Cardiac septum (tissue), 1 donor: Measurements from ENCODE around the gene GALNTL6. TPM values are rescaled to one million over a fixed set of nuclear protein-coding genes. Genes with fewer than 3 reads are reported as not detected.

Experiments used
- DNase-seq: peaks from one replicate; pipeline ENCODE4 v3.0.0-alpha.2; 2020; ENCODE audit warnings: low spot score
- intact Hi-C: fragments of 100-400 bp; cut with DNase I; formaldehyde crosslinking; loops from one replicate; pipeline ENCODE4 v1.14.0; 2022
- long read RNA-seq: library from polyadenylated mRNA; unstranded; transcript quantifications from one replicate; pipeline ENCODE4 v2.0.0, GENCODE V29; 2021
- total RNA-seq: library from RNA; stranded (reverse); fragmentation: NEBNext Ultra II Directional; extraction: Animal tissue kit (Norgen Biotek cat#: 25700); gene quantifications from one replicate; pipeline ENCODE4 v1.2.1, GENCODE V29; 2021
- donor health status: DM: no; HTN: no; CAD: no.

The GALNTL6 gene
- not detected for total RNA-seq
- long read RNA-seq: 0 reads

- no peak for DNase-seq
- intact Hi-C loops: no loop called here
These were observed at the start of gene GALNTL6 for GRCh38 chr4:171812665-171813525. Gene GALNTL6, plus strand, starts transcription at chr4:171813404.

- no peak for DNase-seq
- intact Hi-C loops: no loop called here
These were observed 47.7 kb upstream of the GALNTL6 start for GRCh38 chr4:171765514-171765913.

- intact Hi-C loops: no loop called here
- DNase-seq: no peak
These were observed 38.5 kb upstream of the GALNTL6 start for GRCh38 chr4:171774642-171775190.

GRCh38 chr4:171779301-171779700 lies 33.9 kb upstream of the GALNTL6 start:
- no peak for DNase-seq
- intact Hi-C loops: no loop called here

GRCh38 chr4:171785388-171785787 lies 27.8 kb upstream of the GALNTL6 start:
- DNase-seq: no peak
- intact Hi-C loops: no loop called here

- DNase-seq: no peak
- intact Hi-C loops: no loop called here
These were observed 19.5 kb upstream of the GALNTL6 start for GRCh38 chr4:171793723-171794122.

- intact Hi-C loops: no loop called here
- no peak for DNase-seq
These were observed 18.7 kb upstream of the GALNTL6 start for GRCh38 chr4:171794528-171794927.

- no peak for DNase-seq
- intact Hi-C loops: no loop called here
These were observed 3.4 kb upstream of the GALNTL6 start for GRCh38 chr4:171809854-171810253.

- intact Hi-C loops: no loop called here
- DNase-seq: no peak
These were observed 905 bp upstream of the GALNTL6 start for GRCh38 chr4:171812333-171812664.

- intact Hi-C loops: no loop called here
- DNase-seq: no peak
These were observed 484 bp downstream of the GALNTL6 start for GRCh38 chr4:171813526-171814250.

- intact Hi-C loops: no loop called here
- no peak for DNase-seq
These were observed 1.3 kb downstream of the GALNTL6 start for GRCh38 chr4:171814545-171814944.

GRCh38 chr4:171817026-171817425 lies 3.8 kb downstream of the GALNTL6 start:
- DNase-seq: no peak
- intact Hi-C loops: no loop called here

- intact Hi-C loops: no loop called here
- no peak for DNase-seq
These were observed 21.4 kb downstream of the GALNTL6 start for GRCh38 chr4:171834640-171835039.

GRCh38 chr4:171843456-171843855 lies 30.3 kb downstream of the GALNTL6 start:
- intact Hi-C loops: no loop called here
- DNase-seq: no peak

GRCh38 chr4:171846232-171846631 lies 33.0 kb downstream of the GALNTL6 start:
- intact Hi-C loops: no loop called here
- no peak for DNase-seq

GRCh38 chr4:171846893-171847292 lies 33.7 kb downstream of the GALNTL6 start:
- intact Hi-C loops: no loop called here
- DNase-seq: no peak

- intact Hi-C loops: no loop called here
These were observed 34.5 kb downstream of the GALNTL6 start for GRCh38 chr4:171847751-171848150.

GRCh38 chr4:171849686-171850222 lies 36.5 kb downstream of the GALNTL6 start:
- intact Hi-C loops: no loop called here
- DNase-seq: no peak

More at GRCh38 chr4:171847751-171848150, 34.5 kb downstream of the GALNTL6 start:
- no peak for DNase-seq

- intact Hi-C loops: no loop called here
These were observed 38.1 kb downstream of the GALNTL6 start for GRCh38 chr4:171851295-171851694.

GRCh38 chr4:171857302-171858012 lies 44.3 kb downstream of the GALNTL6 start:
- intact Hi-C loops: no loop called here
- DNase-seq: no peak

More at GRCh38 chr4:171851295-171851694, 38.1 kb downstream of the GALNTL6 start:
- DNase-seq: no peak
